GM19099 (cell line): Measurements from ENCODE around the gene HADH.

Experiments used
- POLR2A ChIP-seq: IDR thresholded peaks from 3 replicates; pipeline ENCODE4 v1.6.1; 2011; ENCODE audit warnings: low read depth; ENCODE audit not compliant: insufficient read length; ENCODE audit errors: extremely low read depth

Gene HADH

GRCh38 chr4:107989537-107990386 is at the start of gene HADH:
Gene HADH (plus strand): TSS chr4:107989889. CDS start chr4:107989933, 44 bp downstream.
- TF ChIP-seq POLR2A = peak; percentile 86

GRCh38 chr4:107945809-107946208 is 43.9 kb upstream of the HADH start:
- no peak for TF ChIP-seq POLR2A

GRCh38 chr4:107950746-107951540 is 38.7 kb upstream of the HADH start:
- no peak for TF ChIP-seq POLR2A

GRCh38 chr4:107951551-107951950 is 38.1 kb upstream of the HADH start:
- TF ChIP-seq POLR2A = no peak

GRCh38 chr4:107956011-107956410 is 33.7 kb upstream of the HADH start:
- TF ChIP-seq POLR2A = no peak

GRCh38 chr4:107966903-107967302 is 22.8 kb upstream of the HADH start:
- TF ChIP-seq POLR2A = no peak

- no peak for TF ChIP-seq POLR2A
Measured at GRCh38 chr4:107970063-107970798, 19.5 kb upstream of the HADH start.

GRCh38 chr4:107972605-107973004 is 17.1 kb upstream of the HADH start:
- no peak for TF ChIP-seq POLR2A

GRCh38 chr4:107974523-107974922 is 15.2 kb upstream of the HADH start:
- TF ChIP-seq POLR2A = no peak

GRCh38 chr4:107977482-107977881 is 12.2 kb upstream of the HADH start:
- no peak for TF ChIP-seq POLR2A

GRCh38 chr4:107977966-107978705 is 11.6 kb upstream of the HADH start:
- TF ChIP-seq POLR2A = no peak

- no peak for TF ChIP-seq POLR2A
Measured at GRCh38 chr4:107978716-107979451, 10.8 kb upstream of the HADH start.

- TF ChIP-seq POLR2A = no peak
Measured at GRCh38 chr4:107987916-107988762, 1.6 kb upstream of the HADH start.
